WTC11 (cell line): ENCODE results near the gene TXN2. TPM values are rescaled to one million over a fixed set of nuclear protein-coding genes. Genes with fewer than 3 reads are reported as not detected.

Experiments
- ATAC-seq: fragments of 200-7000 bp; cut with Tn5 transposase; 2 replicates; pipeline ENCODE4 v1.10.0; 2021; ENCODE audit warnings: mild to moderate bottlenecking, moderate library complexity
- CTCF ChIA-PET: fragments of 300-600 bp; sonication (Branson Sonifier 250); formaldehyde crosslinking; loops from one replicate; lab custom pipeline; 2021; ENCODE audit warnings: antibody characterized with exemption; lab: Charles Lee
- POLR2A ChIA-PET: fragments of 350-600 bp; sonication (Branson Sonifier 250); formaldehyde crosslinking; loops from one replicate; lab custom pipeline; 2021; ENCODE audit warnings: antibody characterized with exemption; lab: Charles Lee
- DNase-seq: peaks from one replicate; pipeline ENCODE4 v3.0.0; 2021; ENCODE audit warnings: low spot score
- H3K27ac Mint-ChIP-seq: 2 replicates; pipeline ENCODE4 v1.8.0; 2021; ENCODE audit warnings: mixed read lengths
- H3K27me3 Mint-ChIP-seq: 2 replicates; pipeline ENCODE4 v1.8.0; 2021; ENCODE audit warnings: low read depth, mild to moderate bottlenecking, moderate library complexity, mixed read lengths
- H3K36me3 Mint-ChIP-seq: 2 replicates; pipeline ENCODE4 v1.8.0; 2021; ENCODE audit warnings: mixed read lengths
- H3K4me1 Mint-ChIP-seq: 2 replicates; pipeline ENCODE4 v1.8.0; 2022; ENCODE audit warnings: mixed read lengths
- H3K4me3 Mint-ChIP-seq: 2 replicates; pipeline ENCODE4 v1.8.0; 2021; ENCODE audit warnings: mild to moderate bottlenecking, moderate library complexity, mixed read lengths
- H3K9me3 Mint-ChIP-seq: 2 replicates; pipeline ENCODE4 v1.8.0; 2021; ENCODE audit warnings: mixed read lengths
- ETV6 ChIP-seq: sonication (generic); formaldehyde crosslinking; IDR thresholded peaks from 2 replicates; pipeline ENCODE4 v1.8.1; 2022; ENCODE audit warnings: mild to moderate bottlenecking, missing genetic modification reagents
- KAT7 ChIP-seq: sonication (generic); formaldehyde crosslinking; IDR thresholded peaks from 2 replicates; pipeline ENCODE4 v1.8.1; 2023; ENCODE audit warnings: missing genetic modification reagents, mild to moderate bottlenecking, borderline replicate concordance
- MYBL2 ChIP-seq: sonication (generic); formaldehyde crosslinking; IDR thresholded peaks from 2 replicates; pipeline ENCODE4 v1.8.1; 2023; ENCODE audit warnings: mild to moderate bottlenecking, moderate library complexity, missing genetic modification reagents
- NFATC4 ChIP-seq: fragments of 250-450 bp; sonication (Bioruptor Pico); IDR thresholded peaks from 2 replicates; pipeline ENCODE4 v1.9.0; 2021; ENCODE audit warnings: mild to moderate bottlenecking
- NR3C1 ChIP-seq: sonication (generic); formaldehyde crosslinking; conservative IDR thresholded peaks from 2 replicates; pipeline ENCODE4 v1.8.1; 2023; ENCODE audit warnings: low read depth, mild to moderate bottlenecking, missing genetic modification reagents
- RELA ChIP-seq: sonication (generic); formaldehyde crosslinking; IDR thresholded peaks from 2 replicates; pipeline ENCODE4 v1.8.1; 2022; ENCODE audit warnings: missing genetic modification reagents, mild to moderate bottlenecking, borderline replicate concordance
- SMAD4 ChIP-seq: sonication (generic); formaldehyde crosslinking; IDR thresholded peaks from 2 replicates; pipeline ENCODE4 v1.8.0; 2022; ENCODE audit warnings: mild to moderate bottlenecking, missing genetic modification reagents
- SP1 ChIP-seq: sonication (generic); formaldehyde crosslinking; conservative IDR thresholded peaks from 2 replicates; pipeline ENCODE4 v1.8.1; 2022; ENCODE audit warnings: missing genetic modification reagents
- TP53 ChIP-seq: sonication (generic); formaldehyde crosslinking; IDR thresholded peaks from 2 replicates; pipeline ENCODE4 v1.8.1; 2023; ENCODE audit warnings: mild to moderate bottlenecking, missing genetic modification reagents
- ZBTB21 ChIP-seq: sonication (generic); formaldehyde crosslinking; IDR thresholded peaks from 2 replicates; pipeline ENCODE4 v1.8.1; 2023; ENCODE audit warnings: mild to moderate bottlenecking, missing genetic modification reagents, borderline replicate concordance
- ZNF121 ChIP-seq: sonication (generic); formaldehyde crosslinking; IDR thresholded peaks from 2 replicates; pipeline ENCODE4 v1.8.0; 2023; ENCODE audit warnings: missing genetic modification reagents
- ZNF317 ChIP-seq: sonication (generic); formaldehyde crosslinking; IDR thresholded peaks from 2 replicates; pipeline ENCODE4 v1.8.1; 2023; ENCODE audit warnings: low read depth, mild to moderate bottlenecking, moderate library complexity, missing genetic modification reagents, borderline replicate concordance
- ZNF423 ChIP-seq: fragments of 250-450 bp; sonication (Bioruptor Pico); IDR thresholded peaks from 2 replicates; pipeline ENCODE4 v2.1.2; 2022; ENCODE audit warnings: mild to moderate bottlenecking, moderate library complexity
- total RNA-seq: library from RNA; stranded (reverse); gene quantifications from 3 replicates; pipeline ENCODE4 v1.2.3, GENCODE V29; 2021
- TF ChIP-seq, protein P1 (sequence below): sonication (generic); formaldehyde crosslinking; IDR thresholded peaks from 2 replicates; pipeline ENCODE4 v1.8.1; 2022; ENCODE audit warnings: low read depth, missing genetic modification reagents, borderline replicate concordance
- TF ChIP-seq, protein P2 (sequence below): fragments of 200-600 bp; IDR thresholded peaks from 2 replicates; pipeline ENCODE4 v1.8.0; 2022; ENCODE audit warnings: antibody characterized with exemption
- TF ChIP-seq, protein P3 (sequence below): fragments of 250-450 bp; sonication (Bioruptor Pico); IDR thresholded peaks from 2 replicates; pipeline ENCODE4 v1.9.0; 2021; ENCODE audit warnings: mild to moderate bottlenecking, borderline replicate concordance

Gene TXN2
- total RNA-seq, 1 experiment from 2014 or later = 57.6 TPM

DNA sequence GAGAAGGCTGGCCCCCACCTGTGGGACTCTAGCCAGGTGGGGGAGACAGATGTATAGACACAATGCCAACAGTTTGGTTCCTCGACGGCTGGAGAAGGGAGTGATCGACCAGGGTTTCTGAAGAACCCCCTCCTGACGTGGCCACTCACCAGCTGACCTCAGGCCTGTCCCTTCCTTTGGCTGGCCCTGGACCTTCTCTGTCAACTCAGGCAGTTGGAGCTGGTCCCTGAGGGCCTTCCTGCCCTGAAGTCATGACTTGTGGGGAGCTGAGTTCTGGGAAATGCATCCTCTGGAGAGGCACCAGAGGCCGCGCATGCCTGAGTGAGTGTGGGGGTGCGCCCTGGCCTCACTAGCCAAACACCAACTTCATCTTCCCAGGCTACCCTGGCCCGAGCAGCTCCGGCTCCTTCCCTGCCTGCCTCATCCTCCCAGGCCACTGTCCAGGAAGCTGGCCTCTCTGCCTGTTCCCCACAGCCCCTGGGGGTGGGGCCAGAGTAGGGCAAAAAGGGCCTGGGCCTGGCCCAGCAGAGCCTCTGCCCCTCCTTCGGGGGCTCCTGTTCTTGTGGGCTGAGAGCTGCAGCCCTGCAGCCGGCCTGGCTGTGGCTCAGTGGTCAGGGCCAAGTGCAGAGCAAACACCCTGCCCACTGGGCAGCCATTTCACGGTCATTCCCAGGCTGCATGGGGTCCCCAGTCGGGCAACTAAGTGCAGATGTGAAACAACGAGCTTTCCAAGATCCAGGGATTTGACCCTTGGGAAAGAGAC is 23.6 kb downstream of the TXN2 start:
- peak overlapping the region; percentile 76; the same call in 1 of the 2 replicates for H3K27ac Mint-ChIP-seq
- no peak for ATAC-seq
- H3K27me3 Mint-ChIP-seq = peaks cover 10% of the 10 kb centered on the region
- CTCF ChIA-PET = interaction anchor here (0.6 to 2.8 kb wide), 9 partner anchors 13 to 156 kb away, joined by 3 to 23 read pairs (median 5); no protein-coding TSS in a partner anchor
- DNase-seq = no peak
- POLR2A ChIA-PET = interaction anchor here (0.8 to 1.9 kb wide), 5 partner anchors 47 to 130 kb away, joined by 3 to 6 read pairs (median 4); partner anchors contain the start of gene MYH9
- no peaks in the 10 kb centered on the region for H3K9me3 Mint-ChIP-seq
- 0 out of 2 replicates have a peak, but pooled peaks have one; percentile 53 for TF ChIP-seq ETV6 (CRISPR knock-in tag)
- no peak for TF ChIP-seq NFATC4 (CRISPR knock-in tag)
- H3K4me3 Mint-ChIP-seq = no peak overlapping the region
- H3K4me1 Mint-ChIP-seq = peaks cover 49% of the 10 kb centered on the region
- H3K36me3 Mint-ChIP-seq = no peaks in the 10 kb centered on the region

DNA sequence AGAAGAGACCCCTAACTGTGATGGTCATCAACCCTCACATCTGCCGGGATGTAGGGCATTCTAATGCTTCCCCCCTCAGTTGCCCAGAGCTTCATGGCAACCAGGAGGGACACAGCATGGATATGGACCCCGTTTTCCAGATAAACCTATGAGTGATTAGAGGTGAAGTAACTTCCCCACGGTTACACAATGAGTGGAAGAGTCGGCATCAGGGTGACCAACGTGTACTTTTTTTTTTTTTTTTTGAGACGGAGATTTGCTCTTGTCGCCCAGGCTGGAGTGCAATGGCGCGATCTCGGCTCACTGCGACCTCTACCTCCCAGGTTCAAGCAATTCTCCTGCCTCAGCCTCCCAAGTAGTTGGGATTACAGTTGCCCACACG is 25.0 kb downstream of the TXN2 start:
- peaks cover 10% of the 10 kb centered on the region for H3K27me3 Mint-ChIP-seq
- CTCF ChIA-PET = interaction anchor here (0.6 to 0.8 kb wide), 2 partner anchors 14 to 38 kb away, joined by 3 to 4 read pairs; no protein-coding TSS in a partner anchor
- TF ChIP-seq SP1 (CRISPR knock-in tag) = no peak
- no peak for TF ChIP-seq ZNF317 (CRISPR knock-in tag)
- TF ChIP-seq SMAD4 (CRISPR knock-in tag) = no peak
- POLR2A ChIA-PET = interaction anchor here (1.3 kb wide), 1 partner anchor 68 kb away, joined by 4 read pairs; the partner anchor contains the start of gene MYH9
- no peaks in the 10 kb centered on the region for H3K9me3 Mint-ChIP-seq
- H3K36me3 Mint-ChIP-seq = no peaks in the 10 kb centered on the region
- no peak for ATAC-seq
- H3K4me3 Mint-ChIP-seq = no peak overlapping the region
- no peak for DNase-seq
- peaks cover 48% of the 10 kb centered on the region for H3K4me1 Mint-ChIP-seq
- H3K27ac Mint-ChIP-seq = peak overlapping the region; percentile 94

DNA sequence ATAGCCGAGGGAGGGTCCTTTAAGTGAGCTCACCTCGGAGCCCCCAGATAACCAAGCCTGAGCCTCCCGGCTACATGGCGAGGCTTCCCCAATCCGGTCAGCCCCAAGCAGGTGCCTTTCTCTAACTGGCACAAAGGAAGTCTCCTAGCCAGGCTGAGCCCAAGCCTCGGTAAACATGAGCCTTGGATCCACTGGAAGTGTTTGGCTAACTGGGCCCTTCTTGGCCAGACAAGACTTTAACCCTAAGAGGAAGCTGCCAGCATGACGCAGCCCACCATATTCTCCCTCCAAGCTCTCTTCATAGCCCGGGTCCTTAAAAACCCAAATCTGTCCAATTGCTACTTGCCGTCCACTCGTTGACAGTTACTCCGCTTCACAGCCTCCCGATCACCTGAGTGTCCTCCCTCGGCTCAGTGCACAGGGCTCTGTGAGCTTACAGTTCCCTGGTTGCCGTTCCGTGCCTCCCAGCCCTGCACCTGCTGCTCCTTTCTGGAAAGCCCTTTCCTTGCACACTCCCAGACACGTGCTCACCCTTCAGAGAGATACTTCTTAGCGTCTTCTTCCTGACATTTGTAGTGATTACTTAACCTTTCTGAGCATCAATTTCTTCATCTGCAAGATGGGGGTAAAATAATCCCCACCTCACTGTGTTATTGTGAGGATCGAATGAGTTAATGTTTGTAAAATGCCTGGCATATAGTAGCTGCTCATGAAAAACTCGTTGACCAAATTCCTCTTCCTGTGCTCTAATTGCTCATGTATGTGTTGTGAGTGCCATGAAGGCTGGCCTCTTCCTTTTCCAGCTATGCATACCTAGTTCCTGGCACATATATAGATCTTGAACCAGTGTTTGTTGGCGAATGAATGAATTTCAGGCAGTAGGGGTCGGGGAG is 25.6 kb downstream of the TXN2 start:
- Mint-ChIP-seq H3K27me3 (peaks cover 10% of the 10 kb centered on the region), H3K27ac (peak overlapping the region; percentile 94), H3K4me3 (peak overlapping the region; percentile 47), H3K9me3 (no peaks in the 10 kb centered on the region), H3K4me1 (peaks cover 43% of the 10 kb centered on the region), H3K36me3 (no peaks in the 10 kb centered on the region)
- CTCF ChIA-PET = interaction anchor here (0.8 to 2.0 kb wide), 4 partner anchors 15 to 169 kb away, joined by 3 to 7 read pairs (median 4); no protein-coding TSS in a partner anchor
- no peak for DNase-seq
- TF ChIP-seq, protein P1, sequence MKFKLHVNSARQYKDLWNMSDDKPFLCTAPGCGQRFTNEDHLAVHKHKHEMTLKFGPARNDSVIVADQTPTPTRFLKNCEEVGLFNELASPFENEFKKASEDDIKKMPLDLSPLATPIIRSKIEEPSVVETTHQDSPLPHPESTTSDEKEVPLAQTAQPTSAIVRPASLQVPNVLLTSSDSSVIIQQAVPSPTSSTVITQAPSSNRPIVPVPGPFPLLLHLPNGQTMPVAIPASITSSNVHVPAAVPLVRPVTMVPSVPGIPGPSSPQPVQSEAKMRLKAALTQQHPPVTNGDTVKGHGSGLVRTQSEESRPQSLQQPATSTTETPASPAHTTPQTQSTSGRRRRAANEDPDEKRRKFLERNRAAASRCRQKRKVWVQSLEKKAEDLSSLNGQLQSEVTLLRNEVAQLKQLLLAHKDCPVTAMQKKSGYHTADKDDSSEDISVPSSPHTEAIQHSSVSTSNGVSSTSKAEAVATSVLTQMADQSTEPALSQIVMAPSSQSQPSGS (CRISPR knock-in tag) = no peak
- TF ChIP-seq ZNF121 = peak; percentile 82; the same call in 1 of the 2 replicates
- ATAC-seq = no peak
- POLR2A ChIA-PET = interaction anchor here (0.5 to 2.0 kb wide), 8 partner anchors 14 to 149 kb away, joined by 3 to 9 read pairs (median 4); partner anchors contain the start of gene MYH9

DNA sequence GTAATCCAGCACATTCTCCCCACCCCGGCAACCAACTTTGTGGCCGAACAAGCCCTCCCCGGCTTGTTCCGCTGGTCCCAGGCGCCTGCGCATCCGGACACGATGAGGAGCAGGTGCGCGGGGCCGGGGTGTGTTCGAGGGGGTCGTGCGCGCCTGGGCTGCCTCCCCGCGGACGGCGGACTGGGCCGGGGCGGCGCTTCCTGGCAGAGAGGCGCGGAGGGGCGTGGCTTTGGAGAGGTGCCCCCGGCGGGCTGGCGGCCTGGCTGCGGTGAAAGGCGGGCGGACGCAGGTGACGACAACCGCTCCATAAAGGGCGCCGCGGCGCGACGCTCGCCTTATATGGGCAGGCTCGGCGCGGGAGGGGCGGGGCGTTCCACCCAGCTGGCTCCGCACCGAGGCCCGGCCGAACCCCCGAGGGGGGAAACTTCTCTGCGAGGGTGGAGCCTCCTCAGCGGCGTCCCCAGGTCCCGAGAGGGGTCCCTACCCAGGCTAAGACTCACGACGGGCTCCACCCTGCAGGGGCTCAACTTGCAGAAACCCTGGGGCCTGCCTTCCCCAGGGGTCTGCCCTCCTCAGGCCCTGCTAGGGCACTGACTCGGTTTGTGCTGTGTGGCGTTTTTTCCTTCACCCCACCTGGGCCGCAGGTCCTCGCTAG is 26.4 kb downstream of the TXN2 start:
- POLR2A ChIA-PET = interaction anchor here (0.5 to 2.0 kb wide), 10 partner anchors 15 to 148 kb away, joined by 3 to 9 read pairs (median 4); partner anchors contain the start of gene MYH9
- Mint-ChIP-seq H3K4me3 (peak overlapping the region; percentile 56), H3K27ac (0 out of 2 replicates have a peak overlapping the region, but pooled peaks have one; percentile 94), H3K27me3 (peaks cover 8% of the 10 kb centered on the region), H3K4me1 (peaks cover 40% of the 10 kb centered on the region), H3K36me3 (no peaks in the 10 kb centered on the region), H3K9me3 (no peaks in the 10 kb centered on the region)
- ATAC-seq = peak; percentile 83
- CTCF ChIA-PET = interaction anchor here (0.7 to 2.0 kb wide), 5 partner anchors 9 to 169 kb away, joined by 3 to 7 read pairs (median 4); no protein-coding TSS in a partner anchor
- DNase-seq = peak; percentile 98
- peak; percentile 73 for TF ChIP-seq MYBL2 (CRISPR knock-in tag)
- TF ChIP-seq TP53 (CRISPR knock-in tag) = 0 out of 2 replicates have a peak, but pooled peaks have one; percentile 40
- TF ChIP-seq ZBTB21 (CRISPR knock-in tag) = peak; percentile 86
- no peak for TF ChIP-seq KAT7
- TF ChIP-seq, protein P2, sequence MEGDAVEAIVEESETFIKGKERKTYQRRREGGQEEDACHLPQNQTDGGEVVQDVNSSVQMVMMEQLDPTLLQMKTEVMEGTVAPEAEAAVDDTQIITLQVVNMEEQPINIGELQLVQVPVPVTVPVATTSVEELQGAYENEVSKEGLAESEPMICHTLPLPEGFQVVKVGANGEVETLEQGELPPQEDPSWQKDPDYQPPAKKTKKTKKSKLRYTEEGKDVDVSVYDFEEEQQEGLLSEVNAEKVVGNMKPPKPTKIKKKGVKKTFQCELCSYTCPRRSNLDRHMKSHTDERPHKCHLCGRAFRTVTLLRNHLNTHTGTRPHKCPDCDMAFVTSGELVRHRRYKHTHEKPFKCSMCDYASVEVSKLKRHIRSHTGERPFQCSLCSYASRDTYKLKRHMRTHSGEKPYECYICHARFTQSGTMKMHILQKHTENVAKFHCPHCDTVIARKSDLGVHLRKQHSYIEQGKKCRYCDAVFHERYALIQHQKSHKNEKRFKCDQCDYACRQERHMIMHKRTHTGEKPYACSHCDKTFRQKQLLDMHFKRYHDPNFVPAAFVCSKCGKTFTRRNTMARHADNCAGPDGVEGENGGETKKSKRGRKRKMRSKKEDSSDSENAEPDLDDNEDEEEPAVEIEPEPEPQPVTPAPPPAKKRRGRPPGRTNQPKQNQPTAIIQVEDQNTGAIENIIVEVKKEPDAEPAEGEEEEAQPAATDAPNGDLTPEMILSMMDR = no peak
- TF ChIP-seq RELA = no peak
- TF ChIP-seq ZNF423 (CRISPR knock-in tag) = peak; percentile 49; the same call in 1 of the 2 replicates
- peak; percentile 86; the same call in 1 of the 2 replicates for TF ChIP-seq NR3C1 (CRISPR knock-in tag)
- TF ChIP-seq, protein P3, sequence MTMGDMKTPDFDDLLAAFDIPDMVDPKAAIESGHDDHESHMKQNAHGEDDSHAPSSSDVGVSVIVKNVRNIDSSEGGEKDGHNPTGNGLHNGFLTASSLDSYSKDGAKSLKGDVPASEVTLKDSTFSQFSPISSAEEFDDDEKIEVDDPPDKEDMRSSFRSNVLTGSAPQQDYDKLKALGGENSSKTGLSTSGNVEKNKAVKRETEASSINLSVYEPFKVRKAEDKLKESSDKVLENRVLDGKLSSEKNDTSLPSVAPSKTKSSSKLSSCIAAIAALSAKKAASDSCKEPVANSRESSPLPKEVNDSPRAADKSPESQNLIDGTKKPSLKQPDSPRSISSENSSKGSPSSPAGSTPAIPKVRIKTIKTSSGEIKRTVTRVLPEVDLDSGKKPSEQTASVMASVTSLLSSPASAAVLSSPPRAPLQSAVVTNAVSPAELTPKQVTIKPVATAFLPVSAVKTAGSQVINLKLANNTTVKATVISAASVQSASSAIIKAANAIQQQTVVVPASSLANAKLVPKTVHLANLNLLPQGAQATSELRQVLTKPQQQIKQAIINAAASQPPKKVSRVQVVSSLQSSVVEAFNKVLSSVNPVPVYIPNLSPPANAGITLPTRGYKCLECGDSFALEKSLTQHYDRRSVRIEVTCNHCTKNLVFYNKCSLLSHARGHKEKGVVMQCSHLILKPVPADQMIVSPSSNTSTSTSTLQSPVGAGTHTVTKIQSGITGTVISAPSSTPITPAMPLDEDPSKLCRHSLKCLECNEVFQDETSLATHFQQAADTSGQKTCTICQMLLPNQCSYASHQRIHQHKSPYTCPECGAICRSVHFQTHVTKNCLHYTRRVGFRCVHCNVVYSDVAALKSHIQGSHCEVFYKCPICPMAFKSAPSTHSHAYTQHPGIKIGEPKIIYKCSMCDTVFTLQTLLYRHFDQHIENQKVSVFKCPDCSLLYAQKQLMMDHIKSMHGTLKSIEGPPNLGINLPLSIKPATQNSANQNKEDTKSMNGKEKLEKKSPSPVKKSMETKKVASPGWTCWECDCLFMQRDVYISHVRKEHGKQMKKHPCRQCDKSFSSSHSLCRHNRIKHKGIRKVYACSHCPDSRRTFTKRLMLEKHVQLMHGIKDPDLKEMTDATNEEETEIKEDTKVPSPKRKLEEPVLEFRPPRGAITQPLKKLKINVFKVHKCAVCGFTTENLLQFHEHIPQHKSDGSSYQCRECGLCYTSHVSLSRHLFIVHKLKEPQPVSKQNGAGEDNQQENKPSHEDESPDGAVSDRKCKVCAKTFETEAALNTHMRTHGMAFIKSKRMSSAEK (CRISPR knock-in tag) = 0 out of 2 replicates have a peak, but pooled peaks have one; percentile 22
- TF ChIP-seq SP1 (CRISPR knock-in tag) = peak; percentile 94
- 0 out of 2 replicates have a peak, but pooled peaks have one; percentile 2 for TF ChIP-seq ZNF121
